Glutamatergic neuron (in vitro differentiated cells): ENCODE measurements around the gene PAPPA2. TPM values are rescaled to one million over a fixed set of nuclear protein-coding genes. Genes with fewer than 3 reads are reported as not detected.

ENCODE experiments used
- DNase-seq: peaks from one replicate; pipeline ENCODE4 v3.0.0; 2022
- H3K27ac Mint-ChIP-seq: one replicate; pipeline ENCODE4 v1.8.0; 2020; ENCODE audit warnings: mild to moderate bottlenecking, mixed read lengths, inconsistent platforms; ENCODE audit not compliant: unreplicated experiment
- H3K27me3 Mint-ChIP-seq: one replicate; pipeline ENCODE4 v1.8.0; 2020; ENCODE audit warnings: mild to moderate bottlenecking, moderate library complexity, mixed read lengths, inconsistent platforms; ENCODE audit not compliant: unreplicated experiment
- H3K36me3 Mint-ChIP-seq: one replicate; pipeline ENCODE4 v1.8.0; 2020; ENCODE audit warnings: mild to moderate bottlenecking, mixed read lengths, inconsistent platforms; ENCODE audit not compliant: unreplicated experiment
- H3K4me1 Mint-ChIP-seq: one replicate; pipeline ENCODE4 v1.8.0; 2020; ENCODE audit warnings: mild to moderate bottlenecking, low read depth, mixed read lengths, inconsistent platforms; ENCODE audit not compliant: unreplicated experiment
- H3K4me3 Mint-ChIP-seq: one replicate; pipeline ENCODE4 v1.8.0; 2020; ENCODE audit warnings: mild to moderate bottlenecking, mixed read lengths, inconsistent platforms; ENCODE audit not compliant: unreplicated experiment
- H3K9me3 Mint-ChIP-seq: one replicate; pipeline ENCODE4 v1.8.0; 2020; ENCODE audit warnings: mild to moderate bottlenecking, moderate library complexity, mixed read lengths, inconsistent platforms; ENCODE audit not compliant: unreplicated experiment
- CTCF ChIP-seq: fragments of 200-600 bp; sonication (generic); IDR thresholded peaks from one replicate; pipeline ENCODE4 v1.5.0; 2021; ENCODE audit not compliant: partially characterized antibody, unreplicated experiment
- total RNA-seq: library from RNA; stranded (reverse); fragmentation: NEBNext Ultra II Directional; extraction: Animal tissue kit (Norgen Biotek cat#: 25700); gene quantifications from one replicate; pipeline ENCODE4 v1.2.1, GENCODE V29; 2021; ENCODE audit not compliant: unreplicated experiment

Gene PAPPA2
- total RNA-seq, 1 donor from 2014 or later = 2.3 TPM

- DNase-seq = no peak
- Mint-ChIP-seq H3K36me3 (no peaks in the 10 kb centered on the region), H3K27me3 (no peaks in the 10 kb centered on the region), H3K27ac (no peak overlapping the region), H3K4me1 (no peaks in the 10 kb centered on the region), H3K9me3 (no peaks in the 10 kb centered on the region), H3K4me3 (no peak overlapping the region)
- no peak for TF ChIP-seq CTCF
These were observed 69.2 kb downstream of the PAPPA2 start for GRCh38 chr1:176531921-176532897.

- no peak overlapping the region for H3K4me3 Mint-ChIP-seq
- H3K27me3 Mint-ChIP-seq = no peaks in the 10 kb centered on the region
- no peak for TF ChIP-seq CTCF
- H3K36me3 Mint-ChIP-seq = no peaks in the 10 kb centered on the region
- H3K9me3 Mint-ChIP-seq = no peaks in the 10 kb centered on the region
- no peak overlapping the region for H3K27ac Mint-ChIP-seq
- no peak for DNase-seq
- H3K4me1 Mint-ChIP-seq = no peaks in the 10 kb centered on the region
These were observed 70.0 kb downstream of the PAPPA2 start for GRCh38 chr1:176533020-176533419.

GRCh38 chr1:176536588-176536987 lies 73.6 kb downstream of the PAPPA2 start:
- no peaks in the 10 kb centered on the region for H3K4me1 Mint-ChIP-seq
- H3K4me3 Mint-ChIP-seq = no peak overlapping the region
- H3K9me3 Mint-ChIP-seq = no peaks in the 10 kb centered on the region
- H3K36me3 Mint-ChIP-seq = no peaks in the 10 kb centered on the region
- H3K27me3 Mint-ChIP-seq = peaks cover 2% of the 10 kb centered on the region
- no peak for TF ChIP-seq CTCF
- no peak for DNase-seq
- no peak overlapping the region for H3K27ac Mint-ChIP-seq

GRCh38 chr1:176539018-176539417 lies 76.0 kb downstream of the PAPPA2 start:
- peaks cover 2% of the 10 kb centered on the region for H3K27me3 Mint-ChIP-seq
- H3K36me3 Mint-ChIP-seq = no peaks in the 10 kb centered on the region
- H3K9me3 Mint-ChIP-seq = no peaks in the 10 kb centered on the region
- no peak overlapping the region for H3K27ac Mint-ChIP-seq
- TF ChIP-seq CTCF = no peak
- DNase-seq = no peak
- H3K4me1 Mint-ChIP-seq = no peaks in the 10 kb centered on the region
- H3K4me3 Mint-ChIP-seq = no peak overlapping the region

- Mint-ChIP-seq H3K27me3 (peaks cover 2% of the 10 kb centered on the region), H3K36me3 (no peaks in the 10 kb centered on the region), H3K4me3 (no peak overlapping the region), H3K27ac (no peak overlapping the region), H3K9me3 (no peaks in the 10 kb centered on the region), H3K4me1 (no peaks in the 10 kb centered on the region)
- DNase-seq = no peak
- no peak for TF ChIP-seq CTCF
These were observed 77.5 kb downstream of the PAPPA2 start for GRCh38 chr1:176540428-176540827.
